A549 (cell line): ENCODE results near the gene FCMR.

ENCODE experiments used
- HDAC2 ChIP-seq: fragments of 200-600 bp; sonication (generic); IDR thresholded peaks from 2 replicates; pipeline ENCODE4 v1.6.1; 2016
- MYC ChIP-seq: IDR thresholded peaks from 2 replicates; pipeline ENCODE4 v1.6.1; 2012; ENCODE audit warnings: mild to moderate bottlenecking, inconsistent platforms, low read length, improper control_type of control experiment, borderline replicate concordance
- POLR2A ChIP-seq: IDR thresholded peaks from 2 replicates; pipeline ENCODE4 v1.6.1; 2012; ENCODE audit warnings: mild to moderate bottlenecking, low read length
- TF ChIP-seq, protein P1 (sequence below): fragments of >200 bp; sonication (Bioruptor Twin); formaldehyde crosslinking; IDR thresholded peaks from 3 replicates; pipeline ENCODE4 v1.5.1; 2016

DNA sequence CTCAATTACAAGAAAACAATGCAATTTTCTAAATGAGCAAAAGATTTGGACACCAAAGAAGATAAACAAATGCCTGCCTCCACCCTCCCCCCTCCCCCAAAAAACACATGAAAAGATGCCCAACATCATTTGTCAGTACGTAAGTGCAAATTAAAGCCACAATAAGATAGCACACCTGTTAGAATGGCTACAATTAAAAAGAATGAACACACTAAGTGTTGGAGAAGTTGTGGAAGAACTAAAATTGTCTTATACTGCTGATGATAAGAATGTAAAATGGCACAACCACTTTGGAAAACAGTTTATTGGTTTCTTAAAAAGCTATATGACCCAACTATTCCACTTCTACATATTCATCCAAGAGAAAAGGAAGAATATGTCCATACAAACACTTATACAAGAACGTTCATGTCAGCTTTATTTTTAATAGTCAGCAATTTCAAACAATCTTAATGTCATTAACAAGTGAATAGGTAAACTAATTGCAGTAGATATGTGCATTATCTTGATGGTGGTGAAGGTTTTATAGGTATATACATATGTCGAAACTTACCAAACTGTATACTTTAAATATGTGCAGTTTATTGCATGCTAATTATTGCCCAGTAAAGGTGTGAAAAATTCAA, 45.9 kb downstream of the FCMR start:
- TF ChIP-seq, protein P1, sequence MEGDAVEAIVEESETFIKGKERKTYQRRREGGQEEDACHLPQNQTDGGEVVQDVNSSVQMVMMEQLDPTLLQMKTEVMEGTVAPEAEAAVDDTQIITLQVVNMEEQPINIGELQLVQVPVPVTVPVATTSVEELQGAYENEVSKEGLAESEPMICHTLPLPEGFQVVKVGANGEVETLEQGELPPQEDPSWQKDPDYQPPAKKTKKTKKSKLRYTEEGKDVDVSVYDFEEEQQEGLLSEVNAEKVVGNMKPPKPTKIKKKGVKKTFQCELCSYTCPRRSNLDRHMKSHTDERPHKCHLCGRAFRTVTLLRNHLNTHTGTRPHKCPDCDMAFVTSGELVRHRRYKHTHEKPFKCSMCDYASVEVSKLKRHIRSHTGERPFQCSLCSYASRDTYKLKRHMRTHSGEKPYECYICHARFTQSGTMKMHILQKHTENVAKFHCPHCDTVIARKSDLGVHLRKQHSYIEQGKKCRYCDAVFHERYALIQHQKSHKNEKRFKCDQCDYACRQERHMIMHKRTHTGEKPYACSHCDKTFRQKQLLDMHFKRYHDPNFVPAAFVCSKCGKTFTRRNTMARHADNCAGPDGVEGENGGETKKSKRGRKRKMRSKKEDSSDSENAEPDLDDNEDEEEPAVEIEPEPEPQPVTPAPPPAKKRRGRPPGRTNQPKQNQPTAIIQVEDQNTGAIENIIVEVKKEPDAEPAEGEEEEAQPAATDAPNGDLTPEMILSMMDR: no peak
- no peak for TF ChIP-seq MYC
- TF ChIP-seq HDAC2: no peak
- TF ChIP-seq POLR2A: no peak
